Neural progenitor cell (in vitro differentiated cells): ENCODE data around the gene ITGA1.

Experiments used
- CTCF ChIP-seq: fragments of 200-600 bp; sonication (generic); IDR thresholded peaks from 2 replicates; pipeline ENCODE4 v1.5.1; 2017; ENCODE audit warnings: antibody characterized with exemption, mild to moderate bottlenecking
- EZH2 ChIP-seq: fragments of 200-600 bp; sonication (generic); IDR thresholded peaks from 2 replicates; pipeline ENCODE4 v1.6.1; 2017; ENCODE audit warnings: antibody characterized with exemption, mild to moderate bottlenecking, moderate library complexity
- EZH2phosphoT487 ChIP-seq: fragments of 200-600 bp; sonication (generic); IDR thresholded peaks from 2 replicates; pipeline ENCODE4 v1.6.1; 2017; ENCODE audit warnings: antibody characterized with exemption

- TF ChIP-seq EZH2 (no peak), CTCF (no peak), EZH2phosphoT487 (no peak)
These were observed 136.7 kb downstream of the ITGA1 start for GRCh38 chr5:52924456-52924855.
